Measurements from ENCODE around the gene DGKD. TPM values are rescaled to one million over a fixed set of nuclear protein-coding genes. Genes with fewer than 3 reads are reported as not detected.

Gene DGKD
- polyA plus RNA-seq, 3 donors = 14.5 to 67.5 (median 16.6) TPM

DNA sequence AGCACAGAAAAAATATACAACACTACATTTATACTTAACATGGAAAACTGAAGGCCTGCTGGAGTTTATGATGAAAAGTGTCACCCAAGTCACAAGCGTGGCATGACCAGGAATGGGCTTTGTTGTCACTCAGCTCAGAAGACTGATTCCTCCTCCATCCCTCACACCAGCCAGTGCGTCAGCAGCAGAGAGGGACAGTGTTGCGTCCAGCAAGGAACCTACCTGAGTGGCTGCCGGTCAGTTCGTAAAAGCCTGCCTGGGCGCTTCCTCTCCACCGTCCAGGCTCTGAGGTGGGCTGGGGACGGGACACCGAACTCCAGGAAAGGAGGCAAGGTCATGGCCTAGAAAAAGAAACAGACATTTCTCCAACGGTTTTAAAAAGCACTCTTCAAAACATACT, 134.8 kb downstream of the DGKD start:
- Mint-ChIP-seq H3K27me3 (ENCODE audit: low read depth in 3 of 3) (peaks cover 0 to 2% (median 0%) of the 10 kb centered on the region in 3 donors), H3K4me1 (no peaks in the 10 kb centered on the region), H3K36me3 (peaks cover 55 to 70% of the 10 kb centered on the region in 2 donors), H3K9me3 (peaks cover 0 to 2% (median 0%) of the 10 kb centered on the region in 7 donors), H3K4me3 (no peak overlapping the region), H3K27ac (no peak overlapping the region)
- no peaks in the 10 kb centered on the region for H3K4me1 ChIP-seq (ENCODE audit: control insufficient read depth in 1 of 2, insufficient read depth in 2 of 2, low read length in 2 of 2)
- H2AFZ ChIP-seq (ENCODE audit: insufficient read depth, low read depth, low read length, poor library complexity, severe bottlenecking) = no peak overlapping the region
- H3K79me2 ChIP-seq (ENCODE audit: insufficient read depth, low read length) = no peaks in the 10 kb centered on the region
- no peak overlapping the region for H3K4me3 ChIP-seq (replicated peaks in 1 of 3; ENCODE audit: low read depth in 2 of 3, low read length in 3 of 3)
- H3K4me2 ChIP-seq (replicated peaks; ENCODE audit: extremely low read depth, low read length, poor library complexity, severe bottlenecking) = no peak overlapping the region
- no peak overlapping the region for H3K9ac ChIP-seq (ENCODE audit: insufficient read depth, low read length, poor library complexity, severe bottlenecking)
- no peak overlapping the region for H3K27ac ChIP-seq (ENCODE audit: low read depth in 1 of 2, low read length in 2 of 2)
- TF ChIP-seq, protein P1, sequence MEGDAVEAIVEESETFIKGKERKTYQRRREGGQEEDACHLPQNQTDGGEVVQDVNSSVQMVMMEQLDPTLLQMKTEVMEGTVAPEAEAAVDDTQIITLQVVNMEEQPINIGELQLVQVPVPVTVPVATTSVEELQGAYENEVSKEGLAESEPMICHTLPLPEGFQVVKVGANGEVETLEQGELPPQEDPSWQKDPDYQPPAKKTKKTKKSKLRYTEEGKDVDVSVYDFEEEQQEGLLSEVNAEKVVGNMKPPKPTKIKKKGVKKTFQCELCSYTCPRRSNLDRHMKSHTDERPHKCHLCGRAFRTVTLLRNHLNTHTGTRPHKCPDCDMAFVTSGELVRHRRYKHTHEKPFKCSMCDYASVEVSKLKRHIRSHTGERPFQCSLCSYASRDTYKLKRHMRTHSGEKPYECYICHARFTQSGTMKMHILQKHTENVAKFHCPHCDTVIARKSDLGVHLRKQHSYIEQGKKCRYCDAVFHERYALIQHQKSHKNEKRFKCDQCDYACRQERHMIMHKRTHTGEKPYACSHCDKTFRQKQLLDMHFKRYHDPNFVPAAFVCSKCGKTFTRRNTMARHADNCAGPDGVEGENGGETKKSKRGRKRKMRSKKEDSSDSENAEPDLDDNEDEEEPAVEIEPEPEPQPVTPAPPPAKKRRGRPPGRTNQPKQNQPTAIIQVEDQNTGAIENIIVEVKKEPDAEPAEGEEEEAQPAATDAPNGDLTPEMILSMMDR (IDR thresholded peaks at IDR 0.05) = no peak
- intact Hi-C loops (cut with micrococcal nuclease) = no loop called here
- H3K27me3 ChIP-seq (ENCODE audit: control insufficient read depth in 2 of 2, insufficient read depth in 2 of 2, low read length in 2 of 2) = no peaks in the 10 kb centered on the region
- no peaks in the 10 kb centered on the region for H3K9me3 ChIP-seq (replicated peaks in 1 of 2; ENCODE audit: control insufficient read depth in 1 of 2, insufficient read depth in 1 of 2, low read length in 2 of 2)
- H4K20me1 ChIP-seq (ENCODE audit: insufficient read depth, low read length) = no peaks in the 10 kb centered on the region
- WGBS (ENCODE audit: insufficient coverage) = 96% methylated on average over 4 of the region's 10 CpGs
- no peak for DNase-seq
- peaks cover 34 to 78% of the 10 kb centered on the region in 2 donors for H3K36me3 ChIP-seq (replicated peaks in 1 of 2; ENCODE audit: control insufficient read depth in 1 of 2, insufficient read depth in 2 of 2, low read length in 2 of 2)

DNA sequence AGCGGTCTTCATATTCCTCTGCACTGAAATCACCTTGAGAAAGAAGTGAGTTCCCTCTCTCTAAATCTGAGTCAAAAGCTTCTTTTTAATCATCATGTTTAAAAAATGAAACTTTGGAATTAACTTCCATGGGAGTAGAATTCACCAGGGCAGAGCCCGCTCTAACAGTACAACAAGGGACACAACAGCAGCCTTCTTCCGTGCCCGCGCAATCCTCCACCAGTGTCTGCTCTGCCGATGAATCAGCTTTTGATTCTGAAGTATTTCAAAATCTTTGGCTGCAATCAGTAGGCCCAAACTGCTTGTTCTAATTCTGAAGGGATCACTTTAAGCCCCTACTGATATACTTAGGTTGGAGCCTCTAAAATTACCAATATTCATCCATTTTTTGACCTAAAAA, 135.4 kb downstream of the DGKD start:
- peaks cover 54 to 69% of the 10 kb centered on the region in 2 donors for H3K36me3 Mint-ChIP-seq
- intact Hi-C loops (cut with micrococcal nuclease) = no loop called here
- H3K4me2 ChIP-seq (replicated peaks; ENCODE audit: extremely low read depth, low read length, poor library complexity, severe bottlenecking) = no peak overlapping the region

More for the DNA sequence above, 135.4 kb downstream of the DGKD start:
- no peaks in the 10 kb centered on the region for H4K20me1 ChIP-seq (ENCODE audit: insufficient read depth, low read length)
- Mint-ChIP-seq H3K4me1 (no peaks in the 10 kb centered on the region), H3K9me3 (peaks cover 0 to 2% (median 0%) of the 10 kb centered on the region in 7 donors), H3K27ac (peak overlapping the region in 2 of 7 donors; percentile 30 to 68), H3K27me3 (ENCODE audit: low read depth in 3 of 3) (peaks cover 0 to 2% (median 0%) of the 10 kb centered on the region in 3 donors), H3K4me3 (no peak overlapping the region)
- no peak overlapping the region for H3K4me3 ChIP-seq (replicated peaks in 1 of 3; ENCODE audit: low read depth in 2 of 3, low read length in 3 of 3)
- peaks cover 34 to 76% of the 10 kb centered on the region in 2 donors for H3K36me3 ChIP-seq (replicated peaks in 1 of 2; ENCODE audit: control insufficient read depth in 1 of 2, insufficient read depth in 2 of 2, low read length in 2 of 2)
- H3K4me1 ChIP-seq (ENCODE audit: control insufficient read depth in 1 of 2, insufficient read depth in 2 of 2, low read length in 2 of 2) = no peaks in the 10 kb centered on the region
- no peak overlapping the region for H3K9ac ChIP-seq (ENCODE audit: insufficient read depth, low read length, poor library complexity, severe bottlenecking)
- H3K79me2 ChIP-seq (ENCODE audit: insufficient read depth, low read length) = no peaks in the 10 kb centered on the region
- DNase-seq = no peak
- H2AFZ ChIP-seq (ENCODE audit: insufficient read depth, low read depth, low read length, poor library complexity, severe bottlenecking) = no peak overlapping the region
- 81% methylated on average over 5 of the region's 6 CpGs for WGBS (ENCODE audit: insufficient coverage)
- no peaks in the 10 kb centered on the region for H3K27me3 ChIP-seq (ENCODE audit: control insufficient read depth in 2 of 2, insufficient read depth in 2 of 2, low read length in 2 of 2)
- no peaks in the 10 kb centered on the region for H3K9me3 ChIP-seq (replicated peaks in 1 of 2; ENCODE audit: control insufficient read depth in 1 of 2, insufficient read depth in 1 of 2, low read length in 2 of 2)
- no peak overlapping the region for H3K27ac ChIP-seq (ENCODE audit: low read depth in 1 of 2, low read length in 2 of 2)
- TF ChIP-seq, protein P1 (IDR thresholded peaks at IDR 0.05) = no peak
